ENCODE measurements around the gene RASAL2.
A peak's percentile ranks its signal among the peaks of the same experiment; 100 is the strongest.
"Not testable (repeated sequence)": the region's sequence is repeated elsewhere in the genome, so short reads cannot be mapped to it uniquely, and the experiment has no call there.

The RASAL2 gene

GRCh38 chr1:178345807-178346206, 251.9 kb downstream of the RASAL2 start:
- DNase-seq (ENCODE audit: low spot score), result no peak

GRCh38 chr1:178349801-178350200, 255.9 kb downstream of the RASAL2 start:
- DNase-seq (ENCODE audit: low spot score), result no peak

GRCh38 chr1:178351911-178352310, 258.0 kb downstream of the RASAL2 start:
- not testable (repeated sequence) for DNase-seq (ENCODE audit: low spot score)

GRCh38 chr1:178352790-178353416, 259.0 kb downstream of the RASAL2 start:
- DNase-seq (ENCODE audit: low spot score), result no peak

GRCh38 chr1:178353524-178353923, 259.6 kb downstream of the RASAL2 start:
- DNase-seq (ENCODE audit: low spot score), result no peak

- peak; percentile 5 for DNase-seq (ENCODE audit: low spot score)
These were observed 260.9 kb downstream of the RASAL2 start for GRCh38 chr1:178354816-178355215.

- DNase-seq (ENCODE audit: low spot score), result no peak
These were observed 262.4 kb downstream of the RASAL2 start for GRCh38 chr1:178356299-178356698.

- DNase-seq (ENCODE audit: low spot score), result no peak
These were observed 264.6 kb downstream of the RASAL2 start for GRCh38 chr1:178358456-178358855.

GRCh38 chr1:178360421-178360820, 266.5 kb downstream of the RASAL2 start:
- no peak for DNase-seq (ENCODE audit: low spot score)

GRCh38 chr1:178361847-178362246, 267.9 kb downstream of the RASAL2 start:
- DNase-seq (ENCODE audit: low spot score), result no peak

- no peak for DNase-seq (ENCODE audit: low spot score)
These were observed 268.8 kb downstream of the RASAL2 start for GRCh38 chr1:178362747-178363146.

GRCh38 chr1:178364782-178365181, 270.9 kb downstream of the RASAL2 start:
- DNase-seq (ENCODE audit: low spot score), result no peak

GRCh38 chr1:178367151-178367550, 273.2 kb downstream of the RASAL2 start:
- DNase-seq (ENCODE audit: low spot score), result no peak

- no peak for DNase-seq (ENCODE audit: low spot score)
These were observed 274.3 kb downstream of the RASAL2 start for GRCh38 chr1:178368208-178368607.

- no peak for DNase-seq (ENCODE audit: low spot score)
These were observed 277.3 kb downstream of the RASAL2 start for GRCh38 chr1:178371235-178371634.

GRCh38 chr1:178371933-178372388, 278.1 kb downstream of the RASAL2 start:
- no peak for DNase-seq (ENCODE audit: low spot score)

GRCh38 chr1:178374016-178374415, 280.1 kb downstream of the RASAL2 start:
- no peak for DNase-seq (ENCODE audit: low spot score)

- no peak for DNase-seq (ENCODE audit: low spot score)
These were observed 282.1 kb downstream of the RASAL2 start for GRCh38 chr1:178376008-178376407.

- DNase-seq (ENCODE audit: low spot score), result no peak
These were observed 285.9 kb downstream of the RASAL2 start for GRCh38 chr1:178379807-178380206.

- DNase-seq (ENCODE audit: low spot score), result no peak
These were observed 288.5 kb downstream of the RASAL2 start for GRCh38 chr1:178382372-178382771.

- DNase-seq (ENCODE audit: low spot score), result no peak
These were observed 291.8 kb downstream of the RASAL2 start for GRCh38 chr1:178385662-178386061.

GRCh38 chr1:178388418-178389145, 294.7 kb downstream of the RASAL2 start:
- DNase-seq (ENCODE audit: low spot score), result no peak

GRCh38 chr1:178389441-178389840, 295.5 kb downstream of the RASAL2 start:
- no peak for DNase-seq (ENCODE audit: low spot score)

GRCh38 chr1:178390280-178390679, 296.4 kb downstream of the RASAL2 start:
- DNase-seq (ENCODE audit: low spot score), result not testable (repeated sequence)
